DND-41 (cell line): ENCODE data around the gene VAC14.

Experiments
- CTCF ChIP-seq: IDR thresholded peaks from 2 replicates; pipeline ENCODE4 v1.5.1; 2012; ENCODE audit warnings: borderline replicate concordance, low read length, moderate library complexity, mild to moderate bottlenecking; ENCODE audit not compliant: poor library complexity, severe bottlenecking; ENCODE audit errors: extremely low read depth
- EZH2 ChIP-seq: IDR thresholded peaks from 3 replicates; pipeline ENCODE4 v1.6.1; 2012; ENCODE audit warnings: borderline replicate concordance, low read depth, mild to moderate bottlenecking, moderate library complexity, low read length, inconsistent platforms; ENCODE audit not compliant: severe bottlenecking

- TF ChIP-seq CTCF = no peak
- no peak for TF ChIP-seq EZH2
Measured at GRCh38 chr16:70712359-70712758, 88.6 kb downstream of the VAC14 start.
